ENCODE data around the gene MEX3B.

Gene MEX3B

GRCh38 chr15:82058517-82059204 is 12.8 kb upstream of the MEX3B start (continued):
- TF ChIP-seq ZNF449 (tag by site-specific recombination; IDR thresholded peaks at IDR 0.05) (no peak), REPIN1 (tag by site-specific recombination; IDR thresholded peaks at IDR 0.05; ENCODE audit: low read depth) (no peak), ZNF112 (tag by site-specific recombination; IDR thresholded peaks at IDR 0.05) (no peak), ZNF704 (tag by site-specific recombination; IDR thresholded peaks at IDR 0.05) (no peak), ZBTB26 (tag by site-specific recombination; optimal IDR thresholded peaks at IDR 0.05) (no peak), ZNF211 (tag by site-specific recombination; IDR thresholded peaks at IDR 0.05; ENCODE audit: low read depth) (no peak), ZNF26 (tag by site-specific recombination; IDR thresholded peaks at IDR 0.05) (no peak), HOXD13 (CRISPR knock-in tag; IDR thresholded peaks at IDR 0.05; ENCODE audit: borderline replicate concordance) (no peak), ZNF24 (tag by site-specific recombination; IDR thresholded peaks at IDR 0.05) (no peak), ZNF221 (tag by site-specific recombination; IDR thresholded peaks at IDR 0.05; ENCODE audit: borderline replicate concordance) (no peak), ZNF785 (tag by site-specific recombination; IDR thresholded peaks at IDR 0.05) (peak; percentile 74; the same call in 1 of the 2 replicates), ZNF600 (tag by site-specific recombination; IDR thresholded peaks at IDR 0.05) (no peak), ZNF174 (tag by site-specific recombination; IDR thresholded peaks at IDR 0.05) (no peak), OVOL3 (tag by site-specific recombination; IDR thresholded peaks at IDR 0.05) (no peak), RBAK (tag by site-specific recombination; IDR thresholded peaks at IDR 0.05) (no peak), ZFP41 (tag by site-specific recombination; IDR thresholded peaks at IDR 0.05; ENCODE audit: borderline replicate concordance) (no peak), ZNF138 (tag by site-specific recombination; IDR thresholded peaks at IDR 0.05; ENCODE audit: borderline replicate concordance) (no peak), ZBTB49 (tag by site-specific recombination; IDR thresholded peaks at IDR 0.05; ENCODE audit: low read depth) (no peak), SP3 (tag by site-specific recombination; IDR thresholded peaks at IDR 0.05) (peak; percentile 69), ZNF530 (tag by site-specific recombination; IDR thresholded peaks at IDR 0.05; ENCODE audit: low read depth) (no peak), ZNF23 (tag by site-specific recombination; IDR thresholded peaks at IDR 0.05; ENCODE audit: borderline replicate concordance) (no peak), ZNF140 (tag by site-specific recombination; IDR thresholded peaks at IDR 0.05) (no peak), ZNF280C (tag by site-specific recombination; IDR thresholded peaks at IDR 0.05) (no peak), ZNF341 (tag by site-specific recombination; IDR thresholded peaks at IDR 0.05; ENCODE audit: low read depth) (peak; percentile 43), ZNF266 (tag by site-specific recombination; IDR thresholded peaks at IDR 0.05; ENCODE audit: low read depth) (no peak), ZNF624 (tag by site-specific recombination; IDR thresholded peaks at IDR 0.05) (no peak), ZNF184 (tag by site-specific recombination; IDR thresholded peaks at IDR 0.05) (no peak), ZNF324 (tag by site-specific recombination; IDR thresholded peaks at IDR 0.05) (no peak), ZNF350 (tag by site-specific recombination; IDR thresholded peaks at IDR 0.05) (no peak), ZNF777 (tag by site-specific recombination; IDR thresholded peaks at IDR 0.05; ENCODE audit: borderline replicate concordance) (no peak), ZNF132 (tag by site-specific recombination; IDR thresholded peaks at IDR 0.05; ENCODE audit: borderline replicate concordance) (no peak)

All from HEK293 (cell line).